Medulla oblongata (tissue), 1 donor: ENCODE measurements around the gene DGKD.
"Not testable (repeated sequence)": the region's sequence is repeated elsewhere in the genome, so short reads cannot be mapped to it uniquely, and the experiment has no call there.

Experiments used
- DNase-seq: peaks from one replicate; pipeline ENCODE4 v3.0.0-alpha.2; 2015; ENCODE audit errors: extremely low spot score

Gene DGKD

GRCh38 chr2:233386382-233387041 is 32.2 kb downstream of the DGKD start:
- no peak for DNase-seq

- no peak for DNase-seq
Observed at GRCh38 chr2:233387225-233387624, 32.9 kb downstream of the DGKD start.

- peak; percentile 94 for DNase-seq
Observed at GRCh38 chr2:233387667-233388528, 33.6 kb downstream of the DGKD start.

DNA sequence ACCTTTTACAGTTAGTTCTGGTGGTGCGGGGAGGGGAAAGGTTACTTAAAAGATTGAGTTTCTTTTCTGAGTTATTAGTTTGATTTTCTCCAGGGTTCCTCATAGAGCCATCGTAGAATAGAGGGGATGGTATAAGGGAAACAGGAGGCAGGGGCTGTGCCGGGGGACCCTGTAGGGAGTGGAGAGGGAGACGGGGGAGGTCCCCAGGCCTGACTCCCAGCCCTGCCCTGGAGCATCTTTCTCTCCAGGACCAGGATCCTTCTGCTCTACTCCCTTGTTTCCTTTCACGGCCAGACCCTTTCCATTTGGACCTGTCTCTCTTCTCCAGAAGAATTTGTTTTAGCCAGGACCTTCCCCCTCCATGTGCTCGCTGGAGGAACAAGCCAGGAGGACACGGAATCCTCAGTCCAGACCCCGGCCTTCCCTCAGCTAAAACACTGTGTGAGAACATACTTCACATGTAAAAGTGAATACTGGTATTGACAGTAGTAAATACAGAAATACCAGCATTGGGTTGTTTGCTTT is 35.4 kb downstream of the DGKD start:
- DNase-seq, result no peak

- no peak for DNase-seq
Observed at GRCh38 chr2:233395687-233396086, 41.4 kb downstream of the DGKD start.

- not testable (repeated sequence) for DNase-seq
Observed at GRCh38 chr2:233396726-233397665, 42.7 kb downstream of the DGKD start.

DNA sequence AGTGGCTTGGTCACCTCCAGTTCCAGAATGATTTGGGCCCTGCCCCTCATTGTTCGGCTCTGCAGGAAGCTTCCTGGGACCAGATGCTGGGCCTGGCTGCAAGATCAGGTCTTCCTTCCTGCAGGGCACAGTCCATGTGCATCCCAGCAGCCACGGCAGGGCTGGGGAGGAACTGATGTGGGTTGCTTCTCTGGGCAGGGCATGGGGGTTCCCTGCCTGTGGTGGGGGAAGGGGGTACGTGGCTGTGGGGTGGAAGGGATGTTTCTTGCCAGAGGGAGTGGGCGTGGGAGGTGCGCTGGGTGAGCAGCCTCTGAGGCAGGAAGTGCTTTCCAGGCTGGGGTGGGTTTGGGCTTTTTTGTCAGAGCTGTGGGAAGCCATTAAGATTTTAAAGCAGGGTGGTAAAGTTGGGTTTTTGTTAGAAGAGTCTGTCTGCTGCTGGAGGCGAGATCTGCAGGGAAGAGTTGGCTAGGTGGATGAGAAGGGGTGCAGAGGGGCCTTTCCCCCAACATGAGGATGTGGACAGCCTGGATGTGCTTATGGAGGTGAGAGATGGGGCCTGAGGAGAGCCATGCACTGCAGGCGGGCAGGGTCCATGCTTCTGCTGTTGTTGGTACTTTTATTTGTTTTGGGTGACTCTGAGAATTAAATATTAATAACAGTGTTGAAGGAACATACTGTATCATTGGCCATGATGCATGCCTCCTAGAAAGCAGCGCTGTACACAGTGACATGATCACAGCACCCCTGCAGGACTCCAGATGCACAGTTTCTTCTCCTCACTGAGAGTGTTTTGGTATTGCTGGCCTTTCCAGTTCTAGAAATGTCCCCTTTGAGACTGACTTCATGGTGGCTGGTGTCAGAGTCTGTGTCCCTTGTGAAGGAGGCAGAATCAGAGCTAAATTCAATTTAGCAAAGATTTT is 45.3 kb downstream of the DGKD start:
- no peak for DNase-seq

GRCh38 chr2:233400341-233400740 is 46.0 kb downstream of the DGKD start:
- no peak for DNase-seq

DNA sequence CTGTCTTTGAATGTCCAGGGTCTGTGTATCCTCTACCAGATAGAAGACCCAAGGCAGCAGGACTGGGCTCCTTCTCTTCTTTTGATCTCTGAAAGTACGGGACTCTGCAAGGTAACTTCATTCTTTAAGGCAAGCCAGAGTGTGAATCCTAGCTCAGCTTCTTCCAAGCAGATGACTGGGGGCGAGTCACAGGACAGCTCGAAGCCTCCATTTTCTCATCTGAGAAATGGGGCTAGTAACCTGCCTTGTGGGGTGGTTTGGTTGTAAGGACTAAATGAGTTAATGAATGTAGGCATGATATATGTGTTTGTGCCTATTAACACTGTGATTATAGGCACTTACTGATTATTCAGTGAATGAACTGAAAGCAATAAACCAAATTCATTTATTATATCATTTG is 46.7 kb downstream of the DGKD start:
- DNase-seq, result no peak

DNA sequence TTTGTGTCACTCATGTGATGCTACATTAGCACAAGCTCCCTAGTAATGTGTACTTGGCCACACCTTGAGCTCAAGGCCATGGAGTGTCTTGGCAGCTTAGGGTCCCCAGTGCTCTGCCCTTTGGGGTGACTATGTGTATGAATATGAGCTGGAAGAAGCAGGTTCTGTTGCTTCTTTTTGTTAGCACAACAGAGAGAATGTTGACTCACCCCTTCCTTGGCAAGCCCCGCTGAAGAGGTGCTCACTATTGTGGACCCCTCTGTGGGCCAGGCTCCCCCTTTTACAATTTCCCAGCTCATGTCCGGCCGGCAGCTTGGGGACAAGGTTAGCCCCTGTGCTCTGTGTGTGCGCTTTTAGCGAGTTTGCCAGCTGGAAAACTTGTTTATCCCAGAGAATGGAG is 48.1 kb downstream of the DGKD start:
- DNase-seq, result no peak

- DNase-seq, result no peak
Observed at GRCh38 chr2:233402789-233403188, 48.5 kb downstream of the DGKD start.

- DNase-seq, result no peak
Observed at GRCh38 chr2:233404222-233404621, 49.9 kb downstream of the DGKD start.

DNA sequence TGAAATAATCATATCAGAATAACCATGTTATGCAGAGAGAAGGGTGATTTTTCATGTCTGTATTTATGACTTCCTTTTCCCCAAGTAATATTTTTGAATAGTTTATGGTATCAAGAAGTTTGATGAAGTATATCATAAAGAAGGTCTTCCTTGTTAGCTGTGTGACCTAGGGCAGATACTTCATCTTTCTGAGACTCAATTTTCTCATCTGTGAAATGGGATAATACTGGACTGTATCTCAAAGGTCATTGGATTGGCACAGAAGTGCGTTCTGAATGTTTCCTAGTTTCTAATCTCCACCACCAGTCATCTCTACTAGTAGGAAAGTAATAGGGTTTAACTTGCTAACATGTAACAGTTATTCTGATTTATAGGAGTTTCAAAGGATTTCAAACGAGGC is 52.6 kb downstream of the DGKD start:
- DNase-seq, result no peak

- no peak for DNase-seq
Observed at GRCh38 chr2:233407771-233408181, 53.5 kb downstream of the DGKD start.

DNA sequence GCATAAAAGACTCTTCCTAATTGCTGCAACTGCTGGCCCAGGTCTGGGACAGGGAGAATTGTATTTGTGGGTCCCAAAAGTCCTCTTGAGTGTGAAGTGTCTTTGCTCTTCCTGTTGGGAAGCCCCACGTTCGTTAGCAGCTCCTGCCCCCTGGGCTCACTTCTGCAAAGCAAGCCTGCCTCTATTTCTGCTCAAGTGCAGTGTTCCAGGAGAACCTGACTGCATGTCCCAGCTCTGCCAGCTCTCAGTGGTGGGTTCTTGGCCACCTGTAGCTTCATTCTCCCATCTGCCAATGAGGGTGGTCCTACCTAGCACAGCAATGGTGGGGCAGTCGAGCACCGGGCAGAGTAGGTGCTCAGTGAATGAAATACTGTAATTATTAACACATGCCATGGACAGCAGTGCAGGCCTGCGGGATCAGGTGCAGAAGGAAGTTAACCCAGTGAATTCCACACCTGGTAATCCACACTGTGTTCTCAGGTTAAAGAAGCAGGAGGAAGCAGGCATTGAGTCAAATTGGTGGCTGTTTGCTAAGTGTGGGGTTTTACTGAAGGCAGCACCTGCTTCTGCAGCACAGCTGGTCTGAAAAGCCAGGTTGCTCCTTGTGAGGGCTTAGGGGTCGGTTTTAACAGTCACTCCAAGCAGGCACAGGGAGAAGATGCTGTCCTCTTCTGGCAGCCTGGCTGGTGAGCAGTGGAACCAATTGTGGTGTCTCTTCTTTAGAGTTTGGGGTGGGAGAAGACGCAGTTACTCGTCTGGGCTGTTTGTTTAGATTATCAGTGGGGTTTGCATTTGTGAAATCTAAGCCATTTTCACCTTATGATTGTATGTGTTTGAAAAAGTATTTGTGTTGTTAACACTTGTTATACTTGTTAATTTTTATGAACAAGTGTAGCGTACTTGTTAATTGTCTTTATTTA is 54.3 kb downstream of the DGKD start:
- DNase-seq, result no peak

DNA sequence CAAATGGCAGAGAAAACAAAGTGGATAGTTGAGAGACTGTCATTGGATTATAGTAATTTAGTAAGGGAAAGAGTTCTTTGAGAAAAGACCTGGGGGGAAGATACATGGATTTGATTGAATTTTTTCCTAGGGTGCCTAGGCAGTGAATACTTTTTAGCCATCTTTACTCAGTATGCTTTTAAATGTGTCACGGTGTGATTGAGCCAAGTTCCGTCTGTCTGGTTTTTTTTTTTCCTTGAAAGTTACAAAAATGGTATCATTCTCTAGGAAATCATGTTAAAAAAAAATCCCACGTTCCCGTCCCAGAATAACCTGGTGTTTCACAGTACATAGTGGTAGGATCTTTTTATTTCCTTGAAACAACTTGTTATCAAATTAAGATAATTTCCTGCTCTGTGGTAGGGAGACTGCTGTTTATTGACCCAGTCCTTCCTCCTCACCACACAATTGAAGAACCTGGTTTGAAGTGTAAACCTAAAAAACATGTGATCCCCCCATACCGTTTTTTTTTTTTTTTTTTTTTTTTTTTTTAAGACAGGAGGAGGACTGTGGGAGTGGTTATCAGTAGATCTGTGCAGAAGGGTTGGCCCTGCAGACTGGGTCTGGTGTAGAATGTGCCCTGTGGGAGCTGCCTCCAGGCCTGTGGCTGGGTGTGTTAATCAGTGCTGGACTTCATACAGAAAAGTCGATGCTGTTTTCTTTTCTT is 55.1 kb downstream of the DGKD start:
- DNase-seq, result no peak

- DNase-seq, result no peak
Observed at GRCh38 chr2:233410196-233410760, 56.0 kb downstream of the DGKD start.

- DNase-seq, result no peak
Observed at GRCh38 chr2:233411162-233411561, 56.9 kb downstream of the DGKD start.

DNA sequence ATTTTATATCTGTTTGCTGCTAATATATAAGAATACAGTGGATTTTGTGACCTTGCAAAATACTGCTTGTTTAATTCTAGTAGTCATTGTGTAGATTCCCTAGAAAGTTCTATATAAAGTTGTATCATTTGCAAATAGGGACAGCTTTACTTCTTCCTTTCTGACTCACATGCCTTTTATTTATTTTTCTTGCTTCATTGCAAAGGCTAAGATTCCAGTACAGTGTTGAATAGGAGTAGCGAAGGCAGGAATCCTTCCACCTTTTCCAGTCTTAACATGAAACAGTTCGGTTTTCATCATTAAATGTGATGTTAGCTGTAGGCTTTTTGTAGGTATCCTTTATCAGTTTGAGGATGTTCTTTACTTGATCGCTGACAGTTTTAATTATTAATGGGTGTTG is 58.1 kb downstream of the DGKD start:
- DNase-seq, result no peak
